Omental fat pad (tissue), 4 donors: ENCODE data around the gene ALK. TPM values are rescaled to one million over a fixed set of nuclear protein-coding genes. Genes with fewer than 3 reads are reported as not detected.

Source experiments
- ATAC-seq: fragments of 150-250 bp; one replicate; pipeline ENCODE4 v1.9.1; 2016; ENCODE audit warnings: mild to moderate bottlenecking, moderate library complexity; ENCODE audit not compliant: low FRiP score
- DNase-seq: peaks from one replicate; pipeline ENCODE4 v3.0.0-alpha.2; 2019; ENCODE audit warnings: low spot score
- CTCF ChIP-seq, 3 donors: fragments of 450-650 bp; IDR thresholded peaks; one replicate each; pipeline ENCODE4 v1.5.1; 2016 to 2017; ENCODE audit warnings: antibody characterized with exemption in 3 of 3, mild to moderate bottlenecking in 3 of 3, moderate library complexity in 2 of 3
- total RNA-seq, 4 donors: library from RNA; depleted of rRNA; stranded (reverse); fragments of >200 nt; gene quantifications; one replicate each; pipeline ENCODE4 v1.1.0, GENCODE V29; 2016

ALK gene
- total RNA-seq, 4 donors from 2014 or later = 0.12 to 2.2 (median 0.44) TPM; not detected in 1

DNA sequence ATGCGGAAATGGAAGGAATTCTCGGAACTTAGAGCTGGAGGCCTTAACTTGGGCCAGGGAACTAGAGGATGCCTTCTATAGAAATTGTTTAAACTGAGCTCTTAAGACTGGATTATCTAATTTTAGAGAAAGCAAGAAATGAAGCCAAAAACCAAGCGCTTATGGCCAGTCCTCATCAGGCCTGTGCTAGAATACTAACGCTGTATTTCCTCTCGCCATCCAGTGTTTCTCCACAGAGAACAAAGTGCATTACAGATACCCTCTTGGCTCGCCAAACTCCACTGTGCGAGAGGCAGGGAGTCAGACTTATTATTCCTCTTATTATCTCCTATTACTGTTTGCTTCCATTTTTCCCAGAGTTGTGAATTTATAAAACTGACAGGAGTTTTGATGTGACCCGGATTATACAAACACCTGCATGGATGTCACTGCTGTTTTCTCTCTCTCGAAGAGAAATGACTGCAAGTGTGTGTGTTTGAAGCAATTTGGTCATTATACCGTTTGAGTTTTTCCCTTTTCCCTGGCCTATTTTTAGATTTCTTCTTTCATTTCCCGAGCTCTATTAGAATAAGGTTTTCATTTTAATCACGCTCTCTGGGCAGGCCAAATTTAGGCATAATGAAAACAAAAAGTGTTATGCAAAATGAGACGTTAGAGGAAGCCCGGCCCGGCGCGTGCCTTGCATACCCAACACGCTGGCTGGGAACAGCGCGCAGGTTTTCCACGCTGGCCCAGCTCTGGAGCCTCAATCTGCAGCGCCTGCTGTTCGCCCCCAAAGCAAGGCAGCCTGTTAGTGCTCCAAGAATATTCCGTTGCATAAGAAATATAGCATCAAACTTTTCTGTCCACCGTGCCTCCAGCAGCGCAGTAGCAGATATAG lies 103.3 kb downstream of the ALK start:
- ATAC-seq (no peak), DNase-seq (no peak)
- TF ChIP-seq CTCF (IDR thresholded peaks at IDR 0.05) = no peak

- TF ChIP-seq CTCF (IDR thresholded peaks at IDR 0.05) = no peak
- DNase-seq = no peak
- ATAC-seq = no peak
Observed at GRCh38 chr2:29817299-29817698, 104.1 kb downstream of the ALK start.

DNA sequence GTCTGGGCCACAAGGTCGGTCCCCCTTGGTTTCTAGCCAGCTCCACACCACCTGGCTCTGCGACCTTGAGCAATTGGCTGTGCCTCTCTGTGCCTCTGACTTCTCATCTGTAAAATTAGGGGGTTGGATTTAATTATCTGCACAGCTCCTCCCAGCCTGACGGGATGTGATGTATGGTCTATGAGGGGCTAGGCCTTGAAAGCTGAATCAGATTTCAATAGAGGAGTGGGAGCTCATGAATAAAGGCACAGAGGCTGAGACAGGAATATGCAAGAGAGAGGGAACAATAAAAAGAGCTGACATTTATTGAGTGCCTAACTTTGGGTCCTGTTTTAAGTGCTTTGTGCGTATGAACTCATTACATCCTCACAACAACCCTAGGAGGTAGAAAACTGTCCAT lies 104.7 kb downstream of the ALK start:
- ATAC-seq = no peak
- no peak for DNase-seq
- no peak for TF ChIP-seq CTCF (IDR thresholded peaks at IDR 0.05)

DNA sequence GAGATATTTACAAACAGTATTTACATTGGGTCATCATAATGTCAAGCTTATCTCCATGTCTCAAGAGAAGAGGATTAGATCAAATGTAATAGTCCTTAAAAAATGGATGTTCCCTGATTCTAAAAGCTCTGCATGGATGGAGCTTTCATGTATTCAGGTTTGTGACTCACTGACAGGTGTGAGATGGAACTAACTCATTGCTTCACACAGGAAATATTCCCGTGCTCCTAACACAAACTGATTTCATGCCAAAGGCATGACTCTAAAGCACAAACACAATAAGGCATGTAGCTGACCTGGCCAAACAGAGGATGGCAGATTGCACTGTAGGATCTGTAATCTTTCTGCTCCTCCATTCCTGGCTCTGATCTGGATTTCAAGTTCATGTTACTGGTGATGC lies 110.0 kb downstream of the ALK start:
- ATAC-seq = no peak
- no peak for DNase-seq
- TF ChIP-seq CTCF (IDR thresholded peaks at IDR 0.05) = no peak

DNA sequence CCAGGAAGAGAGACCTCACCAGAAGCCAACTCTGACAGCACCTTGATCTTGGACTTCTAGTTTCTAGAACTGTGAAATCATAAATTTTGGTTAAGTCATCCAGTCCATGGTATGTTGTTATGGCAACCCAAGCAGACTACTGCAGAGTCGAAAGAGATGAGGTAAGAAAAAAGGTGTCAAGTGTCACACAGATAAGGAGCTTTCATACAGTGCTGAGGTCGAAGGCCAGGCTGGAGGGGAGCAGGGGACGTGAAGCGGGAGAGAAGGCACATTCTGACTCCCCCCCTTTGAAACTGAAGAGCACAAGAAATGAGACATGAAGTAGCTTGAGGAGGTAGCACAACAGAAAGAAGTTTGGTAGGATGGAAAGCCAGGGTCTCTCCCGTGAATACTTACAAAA lies 110.4 kb downstream of the ALK start:
- ATAC-seq = no peak
- TF ChIP-seq CTCF (IDR thresholded peaks at IDR 0.05) = no peak
- DNase-seq = no peak

DNA sequence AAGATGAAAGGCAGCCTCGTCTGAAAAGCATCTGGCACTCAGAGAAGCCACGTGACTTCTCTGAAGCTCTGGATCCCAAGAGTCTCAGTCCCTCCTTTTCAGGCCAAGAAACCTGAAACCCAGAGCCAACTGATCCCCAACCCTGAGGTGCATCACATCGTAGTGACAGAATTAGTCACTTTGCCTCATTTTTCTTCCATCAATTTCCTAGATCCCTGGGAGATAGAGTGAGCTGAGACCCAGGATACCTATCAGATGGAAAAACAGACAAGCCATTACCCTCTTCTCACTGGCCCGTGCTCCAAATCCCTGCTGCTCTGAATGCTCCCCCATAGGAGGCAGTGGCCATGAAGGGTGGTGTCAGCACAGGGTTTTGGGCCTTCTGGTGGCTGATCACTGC lies 113.1 kb downstream of the ALK start:
- DNase-seq (no peak), ATAC-seq (no peak)
- no peak for TF ChIP-seq CTCF (IDR thresholded peaks at IDR 0.05)

- ATAC-seq (no peak), DNase-seq (no peak)
- TF ChIP-seq CTCF (IDR thresholded peaks at IDR 0.05) = no peak
Observed at GRCh38 chr2:29807082-29807481, 114.3 kb downstream of the ALK start.
